ENCODE measurements around the gene PARP2.
"Not testable (repeated sequence)": the region's sequence is repeated elsewhere in the genome, so short reads cannot be mapped to it uniquely, and the experiment has no call there.

PARP2 gene

GRCh38 chr14:20346713-20347112 is 3.3 kb downstream of the PARP2 start:
- no peak for DNase-seq (ENCODE audit: low read depth in 2 of 2)

DNA sequence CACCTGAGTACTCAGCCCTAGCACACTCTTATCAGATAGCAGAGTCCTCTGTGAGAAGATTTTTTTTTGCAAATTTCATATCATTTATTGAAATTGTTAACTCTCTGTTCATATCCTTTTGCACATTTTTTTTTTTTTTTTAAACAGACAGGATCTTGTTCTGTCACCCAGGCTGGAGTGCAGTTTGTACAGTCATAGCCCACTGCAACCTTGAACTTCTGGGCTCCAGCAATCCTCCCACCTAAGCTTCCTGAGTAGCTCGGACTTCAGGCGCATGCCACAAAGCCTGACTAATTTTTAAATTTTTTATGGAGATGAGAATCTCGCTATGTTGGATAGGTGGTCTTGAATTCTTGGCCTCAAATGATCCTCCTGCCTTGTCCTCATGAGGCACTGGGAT is 4.3 kb downstream of the PARP2 start:
- DNase-seq (ENCODE audit: low read depth in 2 of 2) = no peak

DNA sequence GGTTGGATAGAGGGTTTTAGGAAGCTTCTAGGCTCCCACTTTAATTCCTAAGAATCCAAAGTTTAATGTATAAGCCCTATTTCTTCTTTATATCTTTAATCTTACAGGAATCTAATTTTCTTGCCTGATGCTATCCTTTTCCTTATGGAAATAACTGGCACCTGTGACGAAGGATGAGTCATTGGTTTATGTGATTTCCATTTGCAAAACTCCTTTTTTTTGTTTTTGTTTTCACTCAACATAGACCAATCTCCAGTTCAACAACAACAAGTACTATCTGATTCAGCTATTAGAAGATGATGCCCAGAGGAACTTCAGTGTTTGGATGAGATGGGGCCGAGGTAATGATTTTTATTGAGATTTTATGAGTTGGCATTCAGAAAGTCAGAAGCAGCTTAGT is 6.8 kb downstream of the PARP2 start:
- no peak for DNase-seq (ENCODE audit: low read depth in 2 of 2)

DNA sequence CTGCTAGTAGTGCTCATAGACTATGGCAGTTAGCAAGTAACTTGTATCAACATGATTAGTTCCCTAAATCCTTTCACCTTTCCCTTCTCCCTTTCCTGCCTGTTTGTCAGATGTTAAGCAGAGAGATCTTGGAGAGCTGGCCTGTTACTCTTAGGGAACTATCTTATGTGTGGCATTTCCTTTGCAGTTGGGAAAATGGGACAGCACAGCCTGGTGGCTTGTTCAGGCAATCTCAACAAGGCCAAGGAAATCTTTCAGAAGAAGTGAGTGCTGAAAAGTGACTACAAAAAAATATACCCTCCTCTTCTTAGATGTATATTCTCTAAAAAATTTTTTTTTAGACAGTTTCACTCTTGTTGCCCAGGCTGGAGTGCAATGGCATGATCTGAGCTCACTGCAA is 7.4 kb downstream of the PARP2 start:
- DNase-seq (ENCODE audit: low read depth in 2 of 2) = no peak

DNA sequence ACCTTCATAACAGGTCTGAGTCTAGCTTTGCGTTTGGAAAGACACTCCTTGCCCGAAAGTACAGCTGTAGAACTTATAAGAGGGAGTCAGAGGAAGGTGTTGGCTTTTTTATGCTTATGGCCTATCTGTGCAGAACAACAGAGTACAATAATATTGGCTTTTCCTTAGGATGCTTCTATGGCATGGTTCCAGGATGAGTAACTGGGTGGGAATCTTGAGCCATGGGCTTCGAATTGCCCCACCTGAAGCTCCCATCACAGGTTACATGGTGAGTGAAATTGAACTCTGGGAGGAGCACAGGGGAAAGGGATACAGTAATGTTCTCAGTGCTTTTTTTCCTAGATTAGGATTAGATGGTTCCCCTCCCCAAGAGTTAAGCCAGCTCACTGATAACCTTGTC is 13.0 kb downstream of the PARP2 start:
- DNase-seq (ENCODE audit: low read depth in 2 of 2) = no peak

DNA sequence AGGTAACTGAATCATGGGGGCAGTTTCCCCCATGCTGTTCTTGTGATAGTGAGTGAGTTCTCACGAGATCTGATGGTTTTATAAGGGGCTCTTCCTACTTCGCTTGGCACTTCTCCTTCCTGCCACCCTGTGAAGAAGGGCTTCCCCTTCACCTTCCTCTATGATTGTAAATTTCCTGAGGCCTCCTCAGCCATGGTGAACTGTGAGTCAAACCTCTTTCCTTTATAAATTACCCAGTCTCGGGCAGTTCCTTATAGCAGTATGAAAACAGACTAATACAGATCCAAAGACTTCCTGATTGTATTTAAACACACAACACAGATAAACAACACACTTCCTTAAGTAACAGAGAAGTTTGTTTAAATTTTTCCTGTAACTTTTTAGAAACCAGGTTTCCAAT is 15.0 kb downstream of the PARP2 start:
- DNase-seq (ENCODE audit: low read depth in 2 of 2) = not testable (repeated sequence)

GRCh38 chr14:20365928-20366327 is 22.5 kb downstream of the PARP2 start:
- DNase-seq (ENCODE audit: low read depth in 2 of 2) = no peak

- DNase-seq (ENCODE audit: low read depth in 2 of 2) = no peak
Observed at GRCh38 chr14:20372796-20373195, 29.4 kb downstream of the PARP2 start.

DNA sequence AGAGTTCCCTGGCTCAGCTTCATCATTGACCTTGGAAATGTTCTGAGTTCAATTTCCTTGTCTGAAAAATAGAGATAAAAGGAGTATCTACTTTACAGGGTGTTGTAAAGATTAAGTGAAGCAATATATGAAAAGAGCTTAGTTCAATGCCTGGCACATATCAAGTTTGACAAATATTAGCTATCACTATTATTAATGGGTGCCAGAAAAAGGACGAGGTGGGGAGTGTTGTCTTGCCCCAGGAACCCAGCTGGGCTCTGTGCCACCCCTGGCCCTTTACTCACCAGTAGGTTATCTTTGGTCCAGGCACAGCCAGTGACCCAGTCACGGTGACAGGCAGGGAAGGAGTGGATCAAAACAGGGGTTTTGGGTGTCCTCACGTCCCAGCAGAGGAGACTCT is 32.0 kb downstream of the PARP2 start:
- DNase-seq (ENCODE audit: low read depth in 2 of 2) = no peak

- no peak for DNase-seq (ENCODE audit: low read depth in 2 of 2)
Observed at GRCh38 chr14:20376071-20376588, 32.7 kb downstream of the PARP2 start.

- no peak for DNase-seq (ENCODE audit: low read depth in 2 of 2)
Observed at GRCh38 chr14:20377171-20377570, 33.7 kb downstream of the PARP2 start.

GRCh38 chr14:20379743-20380142 is 36.3 kb downstream of the PARP2 start:
- no peak for DNase-seq (ENCODE audit: low read depth in 2 of 2)

DNA sequence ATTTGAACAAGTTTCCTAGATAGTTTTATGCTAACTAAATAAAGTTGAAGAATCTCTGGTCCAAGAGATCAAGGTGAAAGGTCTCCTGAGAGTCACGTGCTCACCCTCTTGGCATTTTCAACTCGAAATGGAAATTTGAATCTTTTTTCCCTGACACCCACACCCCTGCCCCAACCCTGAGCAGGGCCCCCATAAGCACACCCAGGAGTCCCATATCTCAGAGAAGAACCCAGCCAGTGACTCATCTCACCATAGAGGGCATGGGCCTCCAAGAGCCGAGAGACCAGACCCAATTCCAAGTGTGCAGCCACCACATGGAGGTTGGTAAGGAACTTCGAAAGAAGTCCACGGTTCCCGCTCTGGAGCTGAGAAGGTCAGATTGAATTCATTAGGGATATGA is 37.2 kb downstream of the PARP2 start:
- DNase-seq (ENCODE audit: low read depth in 2 of 2) = no peak

DNA sequence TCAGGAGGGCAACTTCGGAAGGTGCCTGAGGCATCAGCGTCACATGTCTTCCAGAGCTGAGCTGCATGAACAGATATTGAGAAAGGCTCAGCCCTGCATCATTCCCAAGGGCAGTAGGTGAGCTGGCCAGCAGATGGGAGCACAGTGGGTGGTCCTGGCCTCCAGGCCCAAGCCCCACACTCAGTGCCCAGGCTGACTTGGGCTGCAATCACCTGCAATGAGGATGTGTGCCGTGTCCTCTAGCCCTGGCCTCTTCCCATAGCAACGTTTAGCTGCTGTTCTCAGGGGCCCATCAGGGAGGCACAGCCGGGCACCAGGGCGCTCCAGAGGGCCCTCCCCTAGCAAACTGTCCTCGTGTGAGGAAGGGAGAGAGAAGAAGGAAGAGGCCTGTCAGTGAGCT is 37.9 kb downstream of the PARP2 start:
- no peak for DNase-seq (ENCODE audit: low read depth in 2 of 2)

DNA sequence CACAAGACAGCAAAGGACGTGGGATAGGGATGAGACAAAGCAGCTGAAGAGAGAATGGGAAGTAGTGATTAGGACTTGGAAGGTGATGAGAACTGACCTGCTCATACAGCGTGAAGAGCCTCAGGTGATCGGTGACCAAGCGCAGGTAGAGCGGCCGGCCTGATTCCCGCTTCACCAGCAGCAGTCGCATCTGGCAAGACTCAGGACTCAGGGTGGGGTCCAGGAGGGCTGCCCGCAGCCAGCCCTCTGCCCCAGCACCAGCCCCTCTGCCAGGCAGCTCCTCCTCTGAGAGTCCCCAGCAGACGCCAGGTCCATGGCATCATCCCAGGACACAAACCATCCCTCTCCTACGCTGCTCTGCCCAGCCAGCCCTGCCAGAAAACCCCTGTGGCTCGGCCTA is 39.1 kb downstream of the PARP2 start:
- DNase-seq (ENCODE audit: low read depth in 2 of 2) = no peak

DNA sequence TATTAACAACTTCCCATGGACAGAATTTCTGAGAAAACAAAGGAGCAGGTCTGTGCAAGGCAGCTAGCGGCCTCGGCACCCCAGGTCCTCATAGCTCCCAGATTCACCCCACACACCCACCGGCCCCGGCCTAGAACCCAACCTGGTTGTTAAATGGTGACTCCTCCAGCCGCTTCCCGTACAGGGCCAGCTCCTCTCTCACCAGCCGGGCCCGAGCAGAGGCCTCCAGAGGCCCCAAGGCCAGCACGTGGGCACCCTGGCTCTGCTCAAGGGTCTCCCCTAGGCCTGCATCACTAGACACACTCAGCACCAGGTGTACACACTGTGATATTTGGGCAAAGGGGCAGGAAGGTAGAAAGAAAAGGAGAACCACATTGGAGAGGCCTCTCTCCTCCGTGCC is 39.6 kb downstream of the PARP2 start:
- no peak for DNase-seq (ENCODE audit: low read depth in 2 of 2)

GRCh38 chr14:20383636-20384035 is 40.2 kb downstream of the PARP2 start:
- no peak for DNase-seq (ENCODE audit: low read depth in 2 of 2)

DNA sequence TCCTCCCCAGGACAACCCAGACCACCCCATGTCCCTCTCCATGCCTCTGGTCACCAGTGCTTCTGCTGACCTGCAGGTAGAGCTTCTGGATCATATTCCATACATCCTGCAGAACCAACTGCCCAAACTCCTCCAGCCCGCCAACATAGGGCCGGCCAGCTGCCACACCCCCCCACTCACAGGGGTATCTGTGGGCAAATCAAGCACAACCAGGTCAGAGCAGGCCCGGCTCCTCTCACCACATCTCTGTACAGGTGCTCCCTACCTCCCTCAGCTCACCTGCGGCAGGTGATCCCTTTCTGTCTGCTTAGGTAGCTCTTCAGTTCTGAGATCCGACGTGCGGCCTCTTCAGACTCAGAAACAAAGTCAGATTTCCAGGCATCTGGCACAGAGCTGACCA is 40.9 kb downstream of the PARP2 start:
- no peak for DNase-seq (ENCODE audit: low read depth in 2 of 2)

- DNase-seq (ENCODE audit: low read depth in 2 of 2) = no peak
Observed at GRCh38 chr14:20384886-20385285, 41.5 kb downstream of the PARP2 start.

DNA sequence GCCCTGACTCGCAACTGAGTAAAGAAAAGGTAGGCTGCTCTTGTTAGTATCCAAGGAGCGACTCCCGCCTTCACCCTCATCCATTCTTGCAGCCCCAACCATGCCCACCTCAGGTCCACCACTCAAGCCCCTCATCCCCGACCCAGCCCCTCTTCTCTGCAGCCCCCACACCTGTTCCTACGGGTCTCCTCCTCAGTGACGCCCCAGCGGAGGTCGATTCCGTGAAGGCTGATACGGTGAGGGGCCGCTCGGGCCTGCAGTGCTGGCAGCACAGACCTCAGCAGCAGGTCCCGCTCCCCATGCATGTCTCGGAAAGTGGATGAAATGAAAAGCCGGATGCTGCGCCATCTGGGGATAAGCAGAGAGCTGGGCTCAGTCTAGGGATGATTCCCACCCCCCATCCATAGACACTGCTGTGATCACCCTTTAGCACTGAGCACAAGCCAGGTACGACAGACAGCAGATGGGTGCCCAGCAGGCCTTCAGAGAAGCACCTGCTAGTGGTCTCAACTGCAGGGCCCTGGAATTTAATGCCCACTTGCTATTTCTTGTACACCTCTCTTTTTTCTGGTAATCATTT is 42.9 kb downstream of the PARP2 start:
- no peak for DNase-seq (ENCODE audit: low read depth in 2 of 2)

DNA sequence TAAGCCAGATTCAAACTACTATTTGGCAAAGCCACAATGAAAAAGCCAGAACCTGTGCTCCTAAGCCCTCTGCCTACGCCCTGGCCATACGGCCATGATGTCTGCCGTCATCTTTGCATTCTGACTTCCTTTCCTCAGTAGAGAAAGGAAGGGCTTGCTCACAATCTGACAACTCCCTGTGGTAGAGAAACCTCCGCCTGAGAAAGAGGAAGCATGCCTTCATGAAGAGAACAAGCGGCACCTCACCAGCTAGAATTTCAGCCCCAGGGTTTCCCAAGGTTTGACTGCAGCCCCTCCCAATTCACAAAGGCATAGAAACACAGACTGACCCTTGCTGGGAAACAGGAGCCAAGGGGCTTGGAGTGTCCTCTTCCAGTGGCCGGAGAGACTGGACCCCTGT is 44.1 kb downstream of the PARP2 start:
- no peak for DNase-seq (ENCODE audit: low read depth in 2 of 2)

GRCh38 chr14:20388159-20388558 is 44.7 kb downstream of the PARP2 start:
- DNase-seq (ENCODE audit: low read depth in 2 of 2) = no peak

DNA sequence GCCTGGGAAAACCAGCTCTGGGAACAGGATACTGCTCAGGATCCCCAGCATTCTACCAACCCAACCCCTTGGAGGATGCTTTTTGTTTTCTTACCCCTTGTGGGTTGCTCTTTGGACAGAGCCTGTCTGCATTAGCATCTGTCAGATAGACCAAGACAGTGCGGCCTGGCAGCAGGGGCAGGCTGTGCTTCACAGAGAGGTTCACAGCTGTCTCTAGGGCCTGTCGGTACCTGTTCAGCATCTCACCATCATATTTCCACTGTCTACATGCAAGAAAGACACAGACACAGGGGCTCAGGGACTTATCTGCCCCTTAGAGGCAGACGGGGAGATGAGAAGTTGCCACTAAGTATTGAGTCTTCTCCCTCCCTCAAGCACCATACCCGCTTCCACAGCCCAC is 48.1 kb downstream of the PARP2 start:
- no peak for DNase-seq (ENCODE audit: low read depth in 2 of 2)

DNA sequence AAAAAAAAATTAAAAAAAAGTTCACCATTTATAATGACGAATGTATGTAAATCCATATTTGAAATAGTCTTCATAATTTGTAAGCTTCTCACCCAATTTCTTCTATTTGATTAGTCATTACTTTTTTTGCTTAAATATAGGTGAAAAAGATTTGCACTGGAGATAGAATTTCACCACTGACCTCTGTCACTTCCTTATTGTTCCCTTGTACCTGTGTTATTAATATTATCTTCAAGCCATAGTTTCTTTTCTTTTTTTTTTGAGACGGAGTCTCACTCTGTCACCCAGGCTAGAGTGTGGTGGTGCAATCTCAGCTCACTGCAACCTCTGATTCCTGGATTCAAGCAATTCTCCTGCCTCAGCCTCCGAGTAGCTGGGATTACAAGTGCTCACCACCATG is 54.1 kb downstream of the PARP2 start:
- DNase-seq (ENCODE audit: low read depth in 2 of 2) = no peak
